Testis (tissue), 3 donors: ENCODE measurements around the gene PRSS48. TPM values are rescaled to one million over a fixed set of nuclear protein-coding genes. Genes with fewer than 3 reads are reported as not detected.

ENCODE experiments used
- DNase-seq: peaks from one replicate; pipeline ENCODE4 v3.0.0-alpha.2; 2019
- H3K27ac ChIP-seq, 2 donors: fragments of 200-600 bp; sonication (generic); one replicate each; pipeline ENCODE4 v1.5.1; 2019
- H3K27me3 ChIP-seq: fragments of 200-600 bp; sonication (generic); one replicate; pipeline ENCODE4 v1.5.1; 2019
- H3K36me3 ChIP-seq: fragments of 200-600 bp; sonication (generic); one replicate; pipeline ENCODE4 v1.5.1; 2017; ENCODE audit warnings: low read depth; ENCODE audit errors: missing control alignments
- H3K4me1 ChIP-seq: fragments of 200-600 bp; sonication (generic); one replicate; pipeline ENCODE4 v1.5.1; 2019
- H3K4me3 ChIP-seq, 2 donors: fragments of 200-600 bp; sonication (generic); one replicate each; pipeline ENCODE4 v1.5.1; 2017 to 2019
- H3K9me3 ChIP-seq: fragments of 200-600 bp; sonication (generic); one replicate; pipeline ENCODE4 v1.5.1; 2017
- CTCF ChIP-seq, 3 experiments: fragments of 450-650 bp in 2 of 3; fragments of 200-600 bp in 1 of 3; sonication (generic) in 1 of 3; IDR thresholded peaks; one replicate each; pipeline ENCODE4 v1.5.1; 2016 to 2019; ENCODE audit warnings: antibody characterized with exemption in 3 of 3, mild to moderate bottlenecking in 2 of 3, moderate library complexity in 1 of 3
- POLR2A ChIP-seq: fragments of 450-650 bp; IDR thresholded peaks from one replicate; pipeline ENCODE4 v1.6.1; 2017; ENCODE audit warnings: antibody characterized with exemption, mild to moderate bottlenecking, moderate library complexity
- WGBS, 2 donors: methylation state at CpG; one replicate each; pipeline ENCODE4 v1.1.5; 2018; 5-methylcytosine and 5-hydroxymethylcytosine counted together
- intact Hi-C: fragments of 100-400 bp; cut with DNase I; formaldehyde crosslinking; loops from one replicate; pipeline ENCODE4 v1.15.1; 2023; ENCODE audit warnings: low total_unique reads
- polyA plus RNA-seq: library from polyadenylated mRNA; stranded (reverse); fragments of 350-450 nt; fragmentation: Illumina TruSeq; extraction: RNeasy Lipid Tissue Mini Kit (QIAGEN cat#74804); gene quantifications from one replicate; pipeline ENCODE4 v1.2.3, GENCODE V29; 2014; ENCODE audit warnings: low read depth, low replicate concordance; ENCODE audit not compliant: insufficient read depth
- total RNA-seq, 2 donors: library from RNA; depleted of rRNA; stranded (reverse); fragments of >200 nt; gene quantifications; one replicate each; pipeline ENCODE4 v1.2.3, GENCODE V29; 2016

The PRSS48 gene
- total and polyA plus RNA-seq, 3 donors from 2014 or later = 0.71 to 2.0 TPM; not detected in 1

DNA sequence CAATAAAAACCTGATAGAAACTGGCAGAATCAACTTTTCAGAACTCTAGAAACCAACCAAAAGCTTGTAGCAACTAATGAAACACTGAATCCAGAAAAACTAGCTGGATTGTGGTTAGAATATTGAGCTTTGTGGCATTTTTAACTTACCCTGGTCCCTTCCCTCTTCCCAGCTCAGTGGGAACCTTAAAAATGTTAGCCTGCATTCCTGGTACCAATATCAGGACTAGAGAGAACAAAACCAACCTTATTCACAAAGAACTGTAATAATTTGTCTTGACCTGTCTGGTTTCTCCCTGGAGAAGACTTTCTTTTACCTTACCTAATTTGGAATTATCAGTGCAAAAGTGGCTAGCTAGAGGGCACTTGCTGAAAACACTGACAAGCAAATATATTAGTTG is 27.3 kb downstream of the PRSS48 start:
- intact Hi-C loops = no loop called here
- H3K4me1 ChIP-seq = no peaks in the 10 kb centered on the region
- TF ChIP-seq POLR2A = no peak
- no peak for TF ChIP-seq CTCF (IDR thresholded peaks at IDR 0.05)
- no peaks in the 10 kb centered on the region for H3K9me3 ChIP-seq
- H3K27ac ChIP-seq = no peak overlapping the region
- H3K4me3 ChIP-seq = no peak overlapping the region
- H3K36me3 ChIP-seq = no peaks in the 10 kb centered on the region
- H3K27me3 ChIP-seq = no peaks in the 10 kb centered on the region
- DNase-seq = no peak

DNA sequence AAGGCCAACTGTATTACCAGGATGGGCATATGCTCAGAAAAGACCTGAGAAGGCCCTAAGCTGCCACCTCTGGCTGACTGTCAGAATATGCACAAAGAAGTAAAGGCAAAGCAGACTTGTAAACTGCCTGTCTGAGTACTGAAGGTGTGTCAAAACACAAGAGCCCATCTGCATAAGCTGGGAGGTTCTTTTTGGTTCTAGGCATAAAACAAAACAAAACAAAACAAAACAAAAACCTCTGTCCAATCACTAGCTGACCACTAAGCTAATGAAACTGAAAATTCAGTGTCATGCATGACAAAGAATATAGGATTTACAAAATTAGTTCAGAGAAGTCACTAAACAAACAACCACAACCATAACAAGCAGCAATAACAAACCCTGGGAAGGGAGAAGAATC is 27.8 kb downstream of the PRSS48 start:
- intact Hi-C loops = no loop called here
- Histone ChIP-seq H3K27me3 (no peaks in the 10 kb centered on the region), H3K9me3 (no peaks in the 10 kb centered on the region), H3K4me3 (no peak overlapping the region), H3K36me3 (no peaks in the 10 kb centered on the region), H3K4me1 (no peaks in the 10 kb centered on the region), H3K27ac (no peak overlapping the region)
- DNase-seq = no peak
- TF ChIP-seq CTCF (IDR thresholded peaks at IDR 0.05) (no peak), POLR2A (no peak)

GRCh38 chr4:151310124-151310728 is 33.3 kb downstream of the PRSS48 start:
- Histone ChIP-seq H3K9me3 (no peaks in the 10 kb centered on the region), H3K27me3 (no peaks in the 10 kb centered on the region), H3K27ac (no peak overlapping the region), H3K36me3 (no peaks in the 10 kb centered on the region), H3K4me1 (peaks cover 13% of the 10 kb centered on the region), H3K4me3 (no peak overlapping the region)
- intact Hi-C loops = no loop called here
- DNase-seq = no peak
- no peak for TF ChIP-seq POLR2A
- no peak for TF ChIP-seq CTCF (IDR thresholded peaks at IDR 0.05)
- WGBS, 2 donors = 90 to 95% methylated on average over 5 of the region's 5 CpGs

DNA sequence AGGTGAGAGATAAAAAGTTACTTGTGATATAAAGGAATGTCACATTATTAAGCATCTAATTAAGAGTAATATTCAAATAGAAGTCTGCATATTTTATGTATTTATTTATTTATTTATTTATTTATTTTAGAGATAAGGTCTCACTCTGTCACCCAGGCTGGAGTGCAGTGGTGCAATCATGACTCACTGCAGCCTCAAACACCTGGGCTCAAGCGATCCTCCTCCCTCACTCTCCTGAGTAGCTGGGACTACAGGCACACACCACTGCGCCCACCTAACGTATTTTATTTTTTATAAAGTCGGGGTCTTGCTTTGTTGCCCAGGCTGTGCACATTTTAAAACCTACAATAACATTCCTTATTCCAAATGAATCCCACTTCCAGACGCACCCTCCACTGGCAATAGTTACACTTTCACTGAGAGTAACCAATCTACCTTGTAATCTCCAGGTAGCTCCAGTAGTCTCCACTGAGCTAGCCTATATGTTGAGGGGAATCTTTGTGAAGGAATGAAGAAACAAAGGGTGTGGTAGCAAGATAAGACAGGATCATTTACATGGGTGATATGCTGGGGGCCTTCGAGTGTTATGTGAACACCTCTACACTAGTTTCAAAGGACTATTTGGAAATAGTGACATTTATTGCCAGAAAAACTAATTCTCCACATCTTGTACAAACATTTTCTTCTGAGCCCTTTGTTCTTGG is 36.5 kb downstream of the PRSS48 start:
- no peak for DNase-seq
- WGBS, 2 donors = 87 to 92% methylated on average over 6 of the region's 6 CpGs
- H3K4me1 ChIP-seq = peaks cover 13% of the 10 kb centered on the region
- no peak overlapping the region for H3K27ac ChIP-seq
- H3K27me3 ChIP-seq = no peaks in the 10 kb centered on the region
- H3K36me3 ChIP-seq = no peaks in the 10 kb centered on the region
- no peak overlapping the region for H3K4me3 ChIP-seq
- TF ChIP-seq CTCF (IDR thresholded peaks at IDR 0.05) = no peak
- no peak for TF ChIP-seq POLR2A
- intact Hi-C loops = no loop called here
- H3K9me3 ChIP-seq = no peaks in the 10 kb centered on the region

GRCh38 chr4:151314010-151314355 is 37.0 kb downstream of the PRSS48 start:
- intact Hi-C loops = no loop called here
- H3K4me3 ChIP-seq = no peak overlapping the region
- no peaks in the 10 kb centered on the region for H3K9me3 ChIP-seq
- H3K36me3 ChIP-seq = no peaks in the 10 kb centered on the region
- no peak for TF ChIP-seq CTCF (IDR thresholded peaks at IDR 0.05)
- no peak for TF ChIP-seq POLR2A
- H3K4me1 ChIP-seq = peaks cover 13% of the 10 kb centered on the region
- no peak for DNase-seq
- H3K27ac ChIP-seq = peak overlapping the region in 1 of 2 donors; percentile 23
- 33 to 64% methylated on average over 1 of the region's 1 CpG for WGBS, 2 donors
- H3K27me3 ChIP-seq = no peaks in the 10 kb centered on the region
